ENCODE results near the gene UBAP2L.
"Not testable (repeated sequence)": the region's sequence is repeated elsewhere in the genome, so short reads cannot be mapped to it uniquely, and the experiment has no call there.

Gene UBAP2L

GRCh38 chr1:154312229-154313065 lies 91.7 kb downstream of the UBAP2L start:
- not testable (repeated sequence) for H4K20me1 ChIP-seq (ENCODE audit: insufficient read depth); H3K36me3 ChIP-seq (ENCODE audit: insufficient read depth); H3K9ac ChIP-seq; H3K27me3 ChIP-seq (ENCODE audit: insufficient read depth, low read depth); H3K79me2 ChIP-seq (ENCODE audit: insufficient read depth, low read depth); H3K4me3 ChIP-seq (IDR thresholded peaks at IDR 0.05; ENCODE audit: insufficient read depth, low read depth, low read length); H3K27ac ChIP-seq; H2AFZ ChIP-seq (ENCODE audit: low read depth); H3K4me2 ChIP-seq
- peaks cover 11% of the 10 kb centered on the region for H3K4me1 ChIP-seq (ENCODE audit: low read depth, poor library complexity, severe bottlenecking)

GRCh38 chr1:154313066-154313356 lies 92.3 kb downstream of the UBAP2L start:
- no peak overlapping the region for H3K9ac ChIP-seq
- 0 out of 2 replicates have a peak, but pooled peaks cover 6% of the 10 kb centered on the region for H3K27me3 ChIP-seq (ENCODE audit: insufficient read depth, low read depth)
- H3K4me1 ChIP-seq (ENCODE audit: low read depth, poor library complexity, severe bottlenecking): peaks cover 6% of the 10 kb centered on the region
- TF ChIP-seq, protein P1, sequence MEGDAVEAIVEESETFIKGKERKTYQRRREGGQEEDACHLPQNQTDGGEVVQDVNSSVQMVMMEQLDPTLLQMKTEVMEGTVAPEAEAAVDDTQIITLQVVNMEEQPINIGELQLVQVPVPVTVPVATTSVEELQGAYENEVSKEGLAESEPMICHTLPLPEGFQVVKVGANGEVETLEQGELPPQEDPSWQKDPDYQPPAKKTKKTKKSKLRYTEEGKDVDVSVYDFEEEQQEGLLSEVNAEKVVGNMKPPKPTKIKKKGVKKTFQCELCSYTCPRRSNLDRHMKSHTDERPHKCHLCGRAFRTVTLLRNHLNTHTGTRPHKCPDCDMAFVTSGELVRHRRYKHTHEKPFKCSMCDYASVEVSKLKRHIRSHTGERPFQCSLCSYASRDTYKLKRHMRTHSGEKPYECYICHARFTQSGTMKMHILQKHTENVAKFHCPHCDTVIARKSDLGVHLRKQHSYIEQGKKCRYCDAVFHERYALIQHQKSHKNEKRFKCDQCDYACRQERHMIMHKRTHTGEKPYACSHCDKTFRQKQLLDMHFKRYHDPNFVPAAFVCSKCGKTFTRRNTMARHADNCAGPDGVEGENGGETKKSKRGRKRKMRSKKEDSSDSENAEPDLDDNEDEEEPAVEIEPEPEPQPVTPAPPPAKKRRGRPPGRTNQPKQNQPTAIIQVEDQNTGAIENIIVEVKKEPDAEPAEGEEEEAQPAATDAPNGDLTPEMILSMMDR (conservative IDR thresholded peaks at IDR 0.05; ENCODE audit: low read depth, low read length): no peak
- H3K36me3 ChIP-seq (ENCODE audit: insufficient read depth): no peaks in the 10 kb centered on the region
- no peak overlapping the region for H2AFZ ChIP-seq (ENCODE audit: low read depth)
- no peaks in the 10 kb centered on the region for H3K79me2 ChIP-seq (ENCODE audit: insufficient read depth, low read depth)
- H3K4me2 ChIP-seq: no peak overlapping the region
- H3K27ac ChIP-seq: no peak overlapping the region
- H4K20me1 ChIP-seq (ENCODE audit: insufficient read depth): no peaks in the 10 kb centered on the region
- H3K4me3 ChIP-seq (IDR thresholded peaks at IDR 0.05; ENCODE audit: insufficient read depth, low read depth, low read length): no peak overlapping the region

DNA sequence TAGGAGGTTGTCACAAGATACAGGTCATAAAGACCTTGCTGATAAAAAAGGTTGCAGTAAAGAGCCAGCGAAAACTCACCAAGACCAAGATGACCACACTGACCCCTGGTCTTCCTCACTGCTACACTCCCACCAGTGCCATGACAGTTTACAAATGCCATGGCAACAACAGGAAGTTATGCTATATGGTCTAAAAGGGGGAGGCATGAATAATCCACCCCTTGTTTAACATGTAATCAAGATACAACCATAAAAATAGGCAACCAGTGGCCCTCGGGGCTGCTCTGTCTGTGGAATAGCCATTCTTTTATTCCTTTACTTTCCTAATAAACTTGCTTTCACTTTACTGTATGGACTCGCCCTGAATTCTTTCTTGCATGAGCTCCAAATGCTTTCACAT lies 93.5 kb downstream of the UBAP2L start:
- not testable (repeated sequence) for H3K4me2 ChIP-seq; H2AFZ ChIP-seq (ENCODE audit: low read depth); H3K36me3 ChIP-seq (ENCODE audit: insufficient read depth); H3K27me3 ChIP-seq (ENCODE audit: insufficient read depth, low read depth); H3K27ac ChIP-seq; H3K79me2 ChIP-seq (ENCODE audit: insufficient read depth, low read depth); H3K9ac ChIP-seq; H3K4me1 ChIP-seq (ENCODE audit: low read depth, poor library complexity, severe bottlenecking); H3K4me3 ChIP-seq (IDR thresholded peaks at IDR 0.05; ENCODE audit: insufficient read depth, low read depth, low read length); H4K20me1 ChIP-seq (ENCODE audit: insufficient read depth)

GRCh38 chr1:154316704-154317103 lies 95.9 kb downstream of the UBAP2L start:
- Histone ChIP-seq H3K4me3 (IDR thresholded peaks at IDR 0.05; ENCODE audit: insufficient read depth, low read depth, low read length) (no peak overlapping the region), H4K20me1 (ENCODE audit: insufficient read depth) (no peaks in the 10 kb centered on the region), H3K4me2 (no peak overlapping the region), H2AFZ (ENCODE audit: low read depth) (no peak overlapping the region), H3K27ac (no peak overlapping the region), H3K27me3 (ENCODE audit: insufficient read depth, low read depth) (0 out of 2 replicates have a peak, but pooled peaks cover 8% of the 10 kb centered on the region), H3K36me3 (ENCODE audit: insufficient read depth) (no peaks in the 10 kb centered on the region), H3K9ac (no peak overlapping the region), H3K4me1 (ENCODE audit: low read depth, poor library complexity, severe bottlenecking) (no peaks in the 10 kb centered on the region), H3K79me2 (ENCODE audit: insufficient read depth, low read depth) (no peaks in the 10 kb centered on the region)
- TF ChIP-seq, protein P1 (conservative IDR thresholded peaks at IDR 0.05; ENCODE audit: low read depth, low read length): no peak

DNA sequence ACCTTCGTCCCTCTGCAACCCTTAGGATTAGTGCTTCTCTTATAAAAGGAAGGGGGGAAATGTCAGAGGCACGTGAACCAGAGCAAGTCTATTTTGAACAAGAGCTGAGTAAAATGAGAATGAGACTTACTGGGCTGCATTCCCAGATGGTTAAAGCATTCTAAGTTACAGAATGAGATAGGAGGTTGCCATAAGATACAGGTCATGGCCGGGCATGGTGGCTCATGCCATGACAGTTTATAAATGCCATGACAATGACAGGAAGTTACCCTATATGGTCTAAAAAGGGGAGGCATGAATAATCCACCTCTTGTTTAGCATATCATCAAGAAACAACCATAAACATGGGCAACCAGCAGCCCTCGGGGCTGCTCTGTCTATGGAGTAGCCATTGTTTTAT lies 97.6 kb downstream of the UBAP2L start:
- no peaks in the 10 kb centered on the region for H3K79me2 ChIP-seq (ENCODE audit: insufficient read depth, low read depth)
- H3K36me3 ChIP-seq (ENCODE audit: insufficient read depth): no peaks in the 10 kb centered on the region
- H3K27ac ChIP-seq: no peak overlapping the region
- H3K4me2 ChIP-seq: no peak overlapping the region
- no peak overlapping the region for H3K9ac ChIP-seq
- H2AFZ ChIP-seq (ENCODE audit: low read depth): no peak overlapping the region
- TF ChIP-seq, protein P1 (conservative IDR thresholded peaks at IDR 0.05; ENCODE audit: low read depth, low read length): no peak
- no peaks in the 10 kb centered on the region for H3K4me1 ChIP-seq (ENCODE audit: low read depth, poor library complexity, severe bottlenecking)
- no peak overlapping the region for H3K4me3 ChIP-seq (IDR thresholded peaks at IDR 0.05; ENCODE audit: insufficient read depth, low read depth, low read length)
- H3K27me3 ChIP-seq (ENCODE audit: insufficient read depth, low read depth): peaks cover 11% of the 10 kb centered on the region
- no peaks in the 10 kb centered on the region for H4K20me1 ChIP-seq (ENCODE audit: insufficient read depth)

Data from KMS-11 (cell line).